K562 (cell line): Measurements from ENCODE around the gene MADCAM1. TPM values are rescaled to one million over a fixed set of nuclear protein-coding genes. Genes with fewer than 3 reads are reported as not detected.

ENCODE experiments used
- HNRNPL ChIP-seq: fragments of 200-400 bp; formaldehyde crosslinking; IDR thresholded peaks from 2 replicates; pipeline ENCODE4 v1.6.1; 2017; ENCODE audit warnings: low read depth, mild to moderate bottlenecking, low read length
- ZBTB40 ChIP-seq, 2 experiments: fragments of 450-650 bp in 1 of 2; sonication (generic) in 1 of 2; formaldehyde crosslinking in 1 of 2; IDR thresholded peaks; 2 replicates each; pipeline versions ENCODE4 v1.7.1 to v1.9.0; 2016 to 2022; ENCODE audit warnings: inconsistent platforms in 1 of 2, mild to moderate bottlenecking in 1 of 2, missing genetic modification reagents in 1 of 2
- ZNF518B ChIP-seq: fragments of 250-450 bp; sonication (Bioruptor Pico); IDR thresholded peaks from 2 replicates; pipeline ENCODE4 v1.5.0; 2021; ENCODE audit warnings: mild to moderate bottlenecking, moderate library complexity
- ZNF668 ChIP-seq: fragments of 250-450 bp; sonication (Bioruptor Pico); IDR thresholded peaks from 2 replicates; pipeline ENCODE4 v1.8.0; 2022; ENCODE audit warnings: mild to moderate bottlenecking, inconsistent platforms
- polyA plus RNA-seq, 8 experiments: library from polyadenylated mRNA; depleted of rRNA in 4 of 8; stranded (reverse) in 5 of 8; unstranded in 3 of 8; fragments of >200 nt; fragmentation: Nextera tagmentation in 2 of 8; fragmentation: Illumina TruSeq in 1 of 8; extraction: Ambion mirVana in 2 of 8; extraction: Trizol in 1 of 8; gene quantifications; 2 replicates each; pipeline versions ENCODE4 v1.2.1 to v1.2.3, GENCODE V29; 2011 to 2014; ENCODE audit warnings: inconsistent platforms in 1 of 8, missing spikeins in 1 of 8
- total RNA-seq, 7 experiments: library from RNA; depleted of rRNA in 6 of 7; stranded (reverse); fragments of >200 nt in 6 of 7; fragmentation: Illumina TruSeq in 2 of 7; extraction: Trizol in 2 of 7; gene quantifications; 2 replicates each; pipeline versions ENCODE4 v1.2.1 to v1.2.3, GENCODE V29; 2011 to 2021; ENCODE audit warnings: low replicate concordance in 1 of 7

The MADCAM1 gene
- total and polyA plus RNA-seq, 9 of the 15 experiments (the other 6 are each of a cell fraction or from before 2014, with no cell fraction given) = 0.09 to 0.36 (median 0.09) TPM; not detected in 6

GRCh38 chr19:506404-507285 is 10.4 kb downstream of the MADCAM1 start (continued):
- TF ChIP-seq ZBTB40 (IDR thresholded peaks at IDR 0.05) (no peak), ZBTB40 (CRISPR knock-in tag; IDR thresholded peaks at IDR 0.05) (no peak), HNRNPL (peak; percentile 26; the same call in 1 of the 2 replicates), ZNF518B (no peak), ZNF668 (no peak)
